ENCODE measurements around the gene PEAK1.

PEAK1 gene

GRCh38 chr15:77400258-77400657 lies 19.6 kb downstream of the PEAK1 start:
- TF ChIP-seq CTCF (IDR thresholded peaks at IDR 0.05) = no peak

GRCh38 chr15:77398927-77399326 lies 21.0 kb downstream of the PEAK1 start:
- no peak overlapping the region for H3K27ac ChIP-seq
- TF ChIP-seq CTCF (IDR thresholded peaks at IDR 0.05) = no peak
- no peak overlapping the region for H3K4me3 ChIP-seq
- DNase-seq (ENCODE audit: low spot score) = no peak

More at GRCh38 chr15:77400258-77400657, 19.6 kb downstream of the PEAK1 start:
- Histone ChIP-seq H3K4me3 (no peak overlapping the region), H3K27ac (no peak overlapping the region)
- no peak for DNase-seq (ENCODE audit: low spot score)

- H3K27ac ChIP-seq = no peak overlapping the region
- TF ChIP-seq CTCF (IDR thresholded peaks at IDR 0.05) = no peak
- H3K4me3 ChIP-seq = no peak overlapping the region
- DNase-seq (ENCODE audit: low spot score) = no peak
Observed at GRCh38 chr15:77396692-77397091, 23.2 kb downstream of the PEAK1 start.

GRCh38 chr15:77395013-77395774 lies 24.7 kb downstream of the PEAK1 start:
- Histone ChIP-seq H3K4me3 (no peak overlapping the region), H3K27ac (no peak overlapping the region)
- no peak for DNase-seq (ENCODE audit: low spot score)
- TF ChIP-seq CTCF (IDR thresholded peaks at IDR 0.05) = no peak

GRCh38 chr15:77393471-77393840 lies 26.4 kb downstream of the PEAK1 start:
- no peak for TF ChIP-seq CTCF (IDR thresholded peaks at IDR 0.05)
- H3K27ac ChIP-seq = no peak overlapping the region
- no peak for DNase-seq (ENCODE audit: low spot score)
- no peak overlapping the region for H3K4me3 ChIP-seq

GRCh38 chr15:77392762-77393470 lies 27.0 kb downstream of the PEAK1 start:
- Histone ChIP-seq H3K27ac (no peak overlapping the region), H3K4me3 (no peak overlapping the region)
- DNase-seq (ENCODE audit: low spot score) = no peak
- no peak for TF ChIP-seq CTCF (IDR thresholded peaks at IDR 0.05)

Measured in coronary artery (tissue), 2 donors.